Activated B cell treated with CpG ODN at 0.5 μM for 24 hours (primary cell): Measurements from ENCODE around the gene LAMTOR5. TPM values are rescaled to one million over a fixed set of nuclear protein-coding genes. Genes with fewer than 3 reads are reported as not detected.

ENCODE experiments used
- ATAC-seq: fragments of 200-7000 bp; cut with Tn5 transposase; one replicate; pipeline ENCODE4 v1.10.0; 2021; ENCODE audit warnings: low read depth, mild to moderate bottlenecking, moderate library complexity
- CTCF ChIA-PET: fragments of 350-600 bp; sonication (Branson Sonifier 250); formaldehyde crosslinking; loops from one replicate; lab custom pipeline; 2021; ENCODE audit warnings: antibody characterized with exemption; lab: Charles Lee
- POLR2A ChIA-PET: fragments of 350-600 bp; sonication (Branson Sonifier 250); formaldehyde crosslinking; loops from one replicate; lab custom pipeline; 2021; ENCODE audit warnings: antibody characterized with exemption; lab: Charles Lee
- DNase-seq: peaks from one replicate; pipeline ENCODE4 v3.0.0; 2022
- H3K27ac Mint-ChIP-seq: one replicate; pipeline ENCODE4 v1.8.0; 2020; ENCODE audit warnings: mixed read lengths
- H3K27me3 Mint-ChIP-seq: one replicate; pipeline ENCODE4 v1.8.0; 2021; ENCODE audit warnings: mixed read lengths
- H3K36me3 Mint-ChIP-seq: one replicate; pipeline ENCODE4 v1.8.0; 2021; ENCODE audit warnings: low read depth, mixed read lengths
- H3K4me1 Mint-ChIP-seq: one replicate; pipeline ENCODE4 v1.8.0; 2021; ENCODE audit warnings: mixed read lengths
- H3K4me3 Mint-ChIP-seq: one replicate; pipeline ENCODE4 v1.8.0; 2020; ENCODE audit warnings: mild to moderate bottlenecking, mixed read lengths
- H3K9me3 Mint-ChIP-seq: one replicate; pipeline ENCODE4 v1.8.0; 2020; ENCODE audit warnings: mixed read lengths
- CTCF ChIP-seq: fragments of 200-600 bp; IDR thresholded peaks from one replicate; pipeline ENCODE4 v1.8.0; 2022; ENCODE audit warnings: antibody characterized with exemption, mild to moderate bottlenecking
- intact Hi-C: fragments of 100-400 bp; cut with micrococcal nuclease; formaldehyde crosslinking; loops from one replicate; pipeline ENCODE4 v1.15.1; 2024
- total RNA-seq: library from RNA; stranded (reverse); gene quantifications from 2 replicates; pipeline ENCODE4 v1.2.3, GENCODE V29; 2022

LAMTOR5 gene
- total RNA-seq, 1 donor from 2014 or later: 160 TPM

- Mint-ChIP-seq H3K27ac (no peak overlapping the region), H3K9me3 (no peaks in the 10 kb centered on the region), H3K27me3 (peaks cover 8% of the 10 kb centered on the region), H3K36me3 (no peaks in the 10 kb centered on the region), H3K4me3 (no peak overlapping the region), H3K4me1 (no peaks in the 10 kb centered on the region)
- POLR2A ChIA-PET: no interaction called here
- TF ChIP-seq CTCF: no peak
- CTCF ChIA-PET: interaction anchor here (1.2 to 1.4 kb wide), 2 partner anchors 42 to 250 kb away, joined by 3 to 4 read pairs; no protein-coding TSS in a partner anchor
- DNase-seq (no peak), ATAC-seq (no peak)
- intact Hi-C loops: no loop called here
These were observed 46.3 kb upstream of the LAMTOR5 start for GRCh38 chr1:110453829-110454228.

- Mint-ChIP-seq H3K27ac (no peak overlapping the region), H3K4me1 (no peaks in the 10 kb centered on the region), H3K9me3 (no peaks in the 10 kb centered on the region), H3K27me3 (peaks cover 8% of the 10 kb centered on the region), H3K4me3 (no peak overlapping the region), H3K36me3 (no peaks in the 10 kb centered on the region)
- ChIA-PET CTCF (no interaction called here), POLR2A (no interaction called here)
- no peak for DNase-seq
- intact Hi-C loops: no loop called here
- TF ChIP-seq CTCF: no peak
- no peak for ATAC-seq
These were observed 44.8 kb upstream of the LAMTOR5 start for GRCh38 chr1:110452330-110452729.

- no peak for TF ChIP-seq CTCF
- ChIA-PET POLR2A (no interaction called here), CTCF (interaction anchor here (1.0 kb wide), 1 partner anchor 10 kb away, joined by 4 read pairs; no protein-coding TSS in a partner anchor)
- ATAC-seq (no peak), DNase-seq (no peak)
- Mint-ChIP-seq H3K36me3 (no peaks in the 10 kb centered on the region), H3K9me3 (no peaks in the 10 kb centered on the region), H3K4me3 (no peak within 1 kb of the TSS), H3K27ac (no peak within 1 kb of the TSS), H3K27me3 (peaks cover 8% of the 10 kb centered on the region), H3K4me1 (no peaks in the 10 kb centered on the region)
- intact Hi-C loops: no loop called here
These were observed 43.4 kb upstream of the LAMTOR5 start, which contains the start of gene PROK1 for GRCh38 chr1:110450929-110451328. TSS of gene PROK1 (plus strand) at chr1:110451149. CDS start at chr1:110451217, 68 bp downstream.

- ATAC-seq (no peak), DNase-seq (no peak)
- H3K27ac Mint-ChIP-seq: no peak overlapping the region
- ChIA-PET CTCF (no interaction called here), POLR2A (no interaction called here)
- no peaks in the 10 kb centered on the region for H3K9me3 Mint-ChIP-seq
- H3K4me1 Mint-ChIP-seq: no peaks in the 10 kb centered on the region
- no peak for TF ChIP-seq CTCF
- no peak overlapping the region for H3K4me3 Mint-ChIP-seq
- intact Hi-C loops: no loop called here
- no peaks in the 10 kb centered on the region for H3K36me3 Mint-ChIP-seq
- H3K27me3 Mint-ChIP-seq: peaks cover 8% of the 10 kb centered on the region
These were observed 42.5 kb upstream of the LAMTOR5 start for GRCh38 chr1:110449661-110450651.

GRCh38 chr1:110444561-110444960 is 37.1 kb upstream of the LAMTOR5 start:
- TF ChIP-seq CTCF: no peak
- no peak for ATAC-seq
- POLR2A ChIA-PET: no interaction called here
- no peak for DNase-seq
- Mint-ChIP-seq H3K4me1 (no peaks in the 10 kb centered on the region), H3K36me3 (no peaks in the 10 kb centered on the region), H3K9me3 (no peaks in the 10 kb centered on the region), H3K27me3 (peaks cover 6% of the 10 kb centered on the region), H3K4me3 (no peak overlapping the region), H3K27ac (no peak overlapping the region)
- CTCF ChIA-PET: no interaction called here
- intact Hi-C loops: no loop called here
